ENCODE results near the gene URM1. TPM values are rescaled to one million over a fixed set of nuclear protein-coding genes. Genes with fewer than 3 reads are reported as not detected.

The URM1 gene
- total RNA-seq, 1 experiment from 2014 or later = 84.8 TPM

DNA sequence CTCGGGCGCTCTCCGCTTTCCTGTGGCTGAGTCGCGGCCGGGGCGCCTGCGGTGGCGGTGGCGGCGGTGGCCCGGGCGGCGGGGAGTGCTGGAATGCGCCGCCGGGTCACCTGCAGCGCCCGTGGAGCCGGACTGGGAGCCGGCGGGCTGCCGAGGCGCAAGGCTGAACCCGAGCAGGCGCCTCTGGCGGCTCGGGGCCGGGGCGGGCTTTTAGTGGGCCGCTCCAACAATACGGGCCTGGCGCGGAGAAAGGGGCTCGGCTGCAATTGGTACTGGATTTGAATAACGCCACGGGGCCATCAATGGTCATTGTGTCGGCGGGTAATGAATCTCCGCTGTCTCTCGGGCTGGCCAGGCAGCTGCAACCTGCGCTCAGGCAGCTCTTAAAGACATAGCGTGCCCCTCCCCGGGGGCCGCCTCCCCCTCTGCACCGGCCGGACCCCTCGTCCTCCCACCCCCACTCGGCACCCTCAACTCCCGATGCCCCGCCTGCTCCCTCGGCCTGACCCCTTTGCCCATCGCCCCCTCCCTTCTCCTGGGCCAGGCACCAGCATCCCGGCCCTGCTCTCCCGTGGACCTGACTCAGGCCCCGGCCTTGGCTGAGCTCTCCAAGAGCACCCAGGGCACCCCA lies 22.1 kb downstream of the URM1 start:
- DNase-seq (ENCODE audit: low spot score) = no peak
- Histone ChIP-seq H3K27ac (ENCODE audit: low read depth, low read length, poor library complexity, severe bottlenecking) (no peak overlapping the region), H3K4me3 (ENCODE audit: low read depth, low read length, poor library complexity, severe bottlenecking) (no peak overlapping the region), H3K36me3 (ENCODE audit: insufficient read depth, low read length, poor library complexity, severe bottlenecking) (peaks cover 8% of the 10 kb centered on the region), H3K27me3 (replicated peaks; ENCODE audit: insufficient read depth, low read depth, low read length, poor library complexity) (no peaks in the 10 kb centered on the region), H3K4me1 (ENCODE audit: insufficient read depth, low read length, poor library complexity, severe bottlenecking) (peaks cover 10% of the 10 kb centered on the region), H3K9me3 (ENCODE audit: low read depth, low read length, poor library complexity, severe bottlenecking) (no peaks in the 10 kb centered on the region)
- ChIA-PET CTCF (no interaction called here), POLR2A (ENCODE audit: low non-redundant PET) (interaction anchor here (0.6 kb wide), 1 partner anchor 22 kb away, joined by 4 read pairs; the partner anchor contains the start of gene URM1)
- TF ChIP-seq, protein P1, sequence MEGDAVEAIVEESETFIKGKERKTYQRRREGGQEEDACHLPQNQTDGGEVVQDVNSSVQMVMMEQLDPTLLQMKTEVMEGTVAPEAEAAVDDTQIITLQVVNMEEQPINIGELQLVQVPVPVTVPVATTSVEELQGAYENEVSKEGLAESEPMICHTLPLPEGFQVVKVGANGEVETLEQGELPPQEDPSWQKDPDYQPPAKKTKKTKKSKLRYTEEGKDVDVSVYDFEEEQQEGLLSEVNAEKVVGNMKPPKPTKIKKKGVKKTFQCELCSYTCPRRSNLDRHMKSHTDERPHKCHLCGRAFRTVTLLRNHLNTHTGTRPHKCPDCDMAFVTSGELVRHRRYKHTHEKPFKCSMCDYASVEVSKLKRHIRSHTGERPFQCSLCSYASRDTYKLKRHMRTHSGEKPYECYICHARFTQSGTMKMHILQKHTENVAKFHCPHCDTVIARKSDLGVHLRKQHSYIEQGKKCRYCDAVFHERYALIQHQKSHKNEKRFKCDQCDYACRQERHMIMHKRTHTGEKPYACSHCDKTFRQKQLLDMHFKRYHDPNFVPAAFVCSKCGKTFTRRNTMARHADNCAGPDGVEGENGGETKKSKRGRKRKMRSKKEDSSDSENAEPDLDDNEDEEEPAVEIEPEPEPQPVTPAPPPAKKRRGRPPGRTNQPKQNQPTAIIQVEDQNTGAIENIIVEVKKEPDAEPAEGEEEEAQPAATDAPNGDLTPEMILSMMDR (conservative IDR thresholded peaks at IDR 0.05; ENCODE audit: low read depth, low read length) = no peak
- no peak for TF ChIP-seq EZH2 (IDR thresholded peaks at IDR 0.05; ENCODE audit: borderline replicate concordance, low read depth, low read length, poor library complexity, severe bottlenecking)
- intact Hi-C loops (cut with micrococcal nuclease; ENCODE audit: unreplicated experiment) = no loop called here
- BruUV-seq (replicated peaks) = no TSS peak

- Histone ChIP-seq H3K9me3 (ENCODE audit: low read depth, low read length, poor library complexity, severe bottlenecking) (no peaks in the 10 kb centered on the region), H3K36me3 (ENCODE audit: insufficient read depth, low read length, poor library complexity, severe bottlenecking) (peaks cover 3% of the 10 kb centered on the region), H3K27ac (ENCODE audit: low read depth, low read length, poor library complexity, severe bottlenecking) (peak overlapping the region; percentile 10), H3K4me3 (ENCODE audit: low read depth, low read length, poor library complexity, severe bottlenecking) (no peak overlapping the region), H3K4me1 (ENCODE audit: insufficient read depth, low read length, poor library complexity, severe bottlenecking) (peaks cover 10% of the 10 kb centered on the region), H3K27me3 (replicated peaks; ENCODE audit: insufficient read depth, low read depth, low read length, poor library complexity) (no peaks in the 10 kb centered on the region)
- CTCF ChIA-PET = no interaction called here
- BruUV-seq (replicated peaks) = no TSS peak
- TF ChIP-seq, protein P1 (conservative IDR thresholded peaks at IDR 0.05; ENCODE audit: low read depth, low read length) = no peak
- no peak for TF ChIP-seq EZH2 (IDR thresholded peaks at IDR 0.05; ENCODE audit: borderline replicate concordance, low read depth, low read length, poor library complexity, severe bottlenecking)
- intact Hi-C loops (cut with micrococcal nuclease; ENCODE audit: unreplicated experiment) = no loop called here
- no peak for DNase-seq (ENCODE audit: low spot score)
- POLR2A ChIA-PET (ENCODE audit: low non-redundant PET) = no interaction called here
Measured at GRCh38 chr9:128393970-128394369, 22.8 kb downstream of the URM1 start.

- H3K27ac ChIP-seq (ENCODE audit: low read depth, low read length, poor library complexity, severe bottlenecking) = peak overlapping the region; percentile 10
- no peaks in the 10 kb centered on the region for H3K9me3 ChIP-seq (ENCODE audit: low read depth, low read length, poor library complexity, severe bottlenecking)
- TF ChIP-seq, protein P1 (conservative IDR thresholded peaks at IDR 0.05; ENCODE audit: low read depth, low read length) = no peak
- TF ChIP-seq EZH2 (IDR thresholded peaks at IDR 0.05; ENCODE audit: borderline replicate concordance, low read depth, low read length, poor library complexity, severe bottlenecking) = no peak
- CTCF ChIA-PET = no interaction called here
- H3K4me1 ChIP-seq (ENCODE audit: insufficient read depth, low read length, poor library complexity, severe bottlenecking) = peaks cover 10% of the 10 kb centered on the region
- H3K27me3 ChIP-seq (replicated peaks; ENCODE audit: insufficient read depth, low read depth, low read length, poor library complexity) = no peaks in the 10 kb centered on the region
- peak; percentile 37 for DNase-seq (ENCODE audit: low spot score)
- no peaks in the 10 kb centered on the region for H3K36me3 ChIP-seq (ENCODE audit: insufficient read depth, low read length, poor library complexity, severe bottlenecking)
- POLR2A ChIA-PET (ENCODE audit: low non-redundant PET) = no interaction called here
- intact Hi-C loops (cut with micrococcal nuclease; ENCODE audit: unreplicated experiment) = no loop called here
- no TSS peak for BruUV-seq (replicated peaks)
- H3K4me3 ChIP-seq (ENCODE audit: low read depth, low read length, poor library complexity, severe bottlenecking) = no peak overlapping the region
Measured at GRCh38 chr9:128394379-128395168, 23.4 kb downstream of the URM1 start.

Measured in A673 (cell line).